ENCODE results near the gene PPP2R5D.
"Not testable (repeated sequence)": the region's sequence is repeated elsewhere in the genome, so short reads cannot be mapped to it uniquely, and the experiment has no call there.

PPP2R5D gene

GRCh38 chr6:43033496-43034189, 49.3 kb downstream of the PPP2R5D start:
- DNase-seq, result no peak

DNA sequence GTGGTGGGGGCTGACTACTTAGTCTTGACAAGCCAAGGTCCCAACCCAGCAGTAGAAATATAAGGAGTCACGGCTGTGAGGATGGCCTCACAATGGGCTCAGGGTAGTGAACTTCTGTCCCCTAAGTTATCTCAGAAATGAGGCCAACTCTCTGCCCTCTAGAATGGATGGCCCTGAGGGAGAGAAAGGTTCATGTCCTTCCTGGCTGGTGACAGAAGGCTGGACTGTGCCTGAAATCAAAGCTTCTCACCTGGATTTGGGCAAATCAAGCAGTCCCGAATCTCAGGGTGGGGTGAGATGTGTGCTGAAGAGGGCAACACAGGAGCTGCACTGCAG, 49.8 kb downstream of the PPP2R5D start:
- DNase-seq, result no peak

- DNase-seq, result no peak
Measured at GRCh38 chr6:43035495-43036194, 51.3 kb downstream of the PPP2R5D start.

DNA sequence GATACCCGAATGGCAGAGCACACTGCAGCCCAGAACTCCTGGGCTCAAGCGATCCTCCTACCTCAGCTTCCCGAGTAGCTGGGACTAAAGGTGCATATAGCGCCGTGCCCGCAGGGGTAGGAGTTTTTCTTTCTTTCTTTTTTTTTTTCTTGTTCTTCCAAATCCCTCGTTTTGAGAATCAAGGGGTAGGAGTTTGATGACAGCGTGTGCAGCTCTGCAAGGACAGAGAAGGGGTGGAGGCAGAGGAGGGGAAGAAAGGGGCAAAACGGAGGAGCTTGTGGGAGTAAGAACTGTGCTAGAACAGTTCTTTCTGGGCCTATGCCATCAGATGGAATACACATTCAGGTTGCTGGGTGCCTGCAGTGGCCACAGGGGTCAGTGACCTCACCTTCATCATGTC, 52.3 kb downstream of the PPP2R5D start:
- DNase-seq, result no peak

- no peak for DNase-seq
Measured at GRCh38 chr6:43037197-43037596, 52.8 kb downstream of the PPP2R5D start.

DNA sequence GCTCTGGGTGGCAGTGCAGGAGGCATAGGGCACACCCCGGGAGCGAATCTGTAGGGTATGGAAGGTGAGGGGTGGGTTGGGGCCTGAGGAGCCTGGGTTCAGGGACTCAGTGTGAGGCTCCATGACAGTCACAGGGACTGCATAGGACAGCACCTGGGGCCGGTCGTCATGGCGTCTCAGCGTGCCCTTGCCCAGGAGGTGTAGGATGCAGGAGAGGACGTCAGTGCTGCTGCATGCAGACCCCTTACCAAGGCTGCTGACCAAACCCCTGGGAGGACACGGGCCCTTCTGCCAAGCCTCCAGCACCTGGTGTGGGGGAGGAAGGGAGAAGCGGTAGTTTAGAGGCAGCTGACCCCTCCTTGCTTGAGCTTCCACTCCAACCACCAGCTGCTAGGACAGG, 53.3 kb downstream of the PPP2R5D start:
- DNase-seq, result no peak

- DNase-seq, result no peak
Measured at GRCh38 chr6:43038727-43039126, 54.4 kb downstream of the PPP2R5D start.

DNA sequence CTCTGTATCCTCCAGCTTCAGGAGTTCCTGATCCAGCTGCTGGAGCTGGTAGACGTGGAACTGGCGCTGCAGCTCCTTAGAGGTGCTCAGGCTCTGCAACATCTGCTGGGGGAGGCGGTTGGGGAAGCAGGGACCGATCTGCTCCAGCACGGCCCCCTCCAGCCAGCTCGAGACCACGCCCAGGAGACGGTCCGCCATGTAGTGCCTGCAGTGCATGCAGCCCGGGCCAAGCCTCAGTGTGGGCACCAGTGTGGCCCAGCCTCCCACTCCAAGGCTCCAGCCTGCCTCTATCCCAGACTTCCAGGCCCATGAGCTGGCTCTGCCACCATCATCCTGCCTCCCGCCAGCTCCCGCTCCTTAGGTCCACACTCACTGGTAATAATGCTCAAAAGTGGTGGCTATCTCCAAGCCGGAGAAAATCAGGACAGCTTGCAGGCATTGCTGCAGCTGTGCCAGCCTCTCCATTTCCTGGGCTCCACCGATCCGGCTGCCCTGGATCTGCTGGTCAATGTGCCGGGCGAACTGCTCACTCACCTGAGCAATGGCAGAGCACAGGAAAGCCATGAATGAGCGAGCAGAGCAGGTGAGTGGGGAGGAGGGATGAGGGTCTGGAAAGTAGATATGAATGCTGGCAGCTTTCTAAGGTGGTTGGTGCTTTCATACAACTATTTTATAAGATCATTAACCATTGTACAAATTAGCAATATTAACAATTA, 56.3 kb downstream of the PPP2R5D start:
- DNase-seq, result no peak

GRCh38 chr6:43041475-43041874, 57.1 kb downstream of the PPP2R5D start:
- not testable (repeated sequence) for DNase-seq

- DNase-seq, result no peak
Measured at GRCh38 chr6:43043310-43043709, 58.9 kb downstream of the PPP2R5D start.

DNA sequence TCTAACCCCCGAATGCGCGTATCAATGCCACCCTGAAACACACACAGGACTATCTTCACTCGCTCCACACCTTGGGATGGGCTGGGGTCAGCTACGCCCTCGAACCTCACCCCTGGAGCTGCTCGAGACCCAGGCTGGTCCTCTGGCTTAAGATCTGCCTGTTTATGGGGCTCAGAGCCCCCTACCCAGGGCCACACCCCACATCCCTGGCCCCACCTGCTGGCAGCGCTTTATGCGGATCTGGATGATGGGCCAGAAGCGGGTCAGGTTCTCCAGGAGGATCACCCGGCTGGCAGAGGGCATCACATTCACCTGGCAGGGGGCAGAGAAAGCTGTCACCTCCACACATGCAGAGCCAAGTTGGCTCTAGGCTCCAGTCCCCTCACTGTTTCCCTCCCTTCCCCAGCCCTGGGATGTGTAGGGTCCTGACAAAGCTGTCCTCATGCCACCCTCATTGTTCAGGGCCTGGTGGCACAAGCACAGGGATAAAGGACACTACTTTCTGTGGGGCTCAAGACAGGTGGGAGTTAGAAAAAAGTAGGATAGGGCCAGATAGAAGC, 61.1 kb downstream of the PPP2R5D start:
- DNase-seq, result no peak

DNA sequence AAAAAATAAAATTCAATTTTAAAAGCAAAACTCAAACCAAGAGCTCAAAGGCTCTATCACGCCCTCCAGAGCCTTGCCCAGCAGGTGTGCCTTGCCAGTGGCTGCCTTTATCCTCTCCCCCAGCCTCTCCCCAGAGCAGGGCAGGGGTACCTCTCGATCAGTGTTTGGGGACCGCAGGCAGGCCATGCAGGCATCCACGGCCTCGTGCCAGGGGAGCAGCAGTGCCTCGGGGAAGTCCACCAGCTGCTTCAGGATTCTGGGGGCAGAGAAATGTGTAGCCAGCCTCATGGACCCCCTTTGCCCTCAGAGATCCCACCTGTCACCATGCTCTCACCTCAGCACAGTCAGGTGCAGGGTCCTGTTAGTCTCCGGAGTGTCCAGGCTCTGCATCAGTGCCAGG, 63.6 kb downstream of the PPP2R5D start:
- no peak for DNase-seq

- DNase-seq, result no peak
Measured at GRCh38 chr6:43050981-43051380, 66.6 kb downstream of the PPP2R5D start.

DNA sequence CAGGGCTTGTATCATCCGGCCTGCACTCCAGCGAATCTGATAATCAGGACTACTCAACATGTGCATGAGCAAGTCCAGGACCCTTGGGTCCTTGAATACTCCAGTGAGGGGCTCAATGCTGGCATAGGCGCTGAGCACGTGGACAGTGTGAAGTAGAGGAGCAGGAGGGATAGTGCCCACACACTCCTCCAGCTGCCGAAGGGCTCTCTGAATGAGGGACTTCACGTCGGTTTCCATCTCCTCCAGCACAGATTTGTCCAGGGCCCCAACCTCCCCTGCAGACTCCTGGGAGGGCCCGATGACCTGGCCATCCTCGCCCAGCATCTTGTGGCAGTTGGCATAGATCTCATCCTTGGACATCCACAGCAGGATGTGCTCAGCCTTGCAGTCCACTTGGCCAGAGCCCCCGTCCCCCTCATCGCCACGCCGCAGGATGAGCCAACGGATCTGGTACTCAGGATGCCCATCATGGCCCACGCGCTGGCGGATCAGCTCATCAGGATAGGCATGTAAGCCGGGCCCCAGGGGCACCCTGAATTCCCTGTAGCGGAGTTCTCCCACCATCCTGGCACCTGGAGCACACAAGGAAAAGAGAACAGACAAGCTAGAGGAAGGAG, 68.0 kb downstream of the PPP2R5D start:
- no peak for DNase-seq

- DNase-seq, result no peak
Measured at GRCh38 chr6:43052842-43053544, 68.6 kb downstream of the PPP2R5D start.

DNA sequence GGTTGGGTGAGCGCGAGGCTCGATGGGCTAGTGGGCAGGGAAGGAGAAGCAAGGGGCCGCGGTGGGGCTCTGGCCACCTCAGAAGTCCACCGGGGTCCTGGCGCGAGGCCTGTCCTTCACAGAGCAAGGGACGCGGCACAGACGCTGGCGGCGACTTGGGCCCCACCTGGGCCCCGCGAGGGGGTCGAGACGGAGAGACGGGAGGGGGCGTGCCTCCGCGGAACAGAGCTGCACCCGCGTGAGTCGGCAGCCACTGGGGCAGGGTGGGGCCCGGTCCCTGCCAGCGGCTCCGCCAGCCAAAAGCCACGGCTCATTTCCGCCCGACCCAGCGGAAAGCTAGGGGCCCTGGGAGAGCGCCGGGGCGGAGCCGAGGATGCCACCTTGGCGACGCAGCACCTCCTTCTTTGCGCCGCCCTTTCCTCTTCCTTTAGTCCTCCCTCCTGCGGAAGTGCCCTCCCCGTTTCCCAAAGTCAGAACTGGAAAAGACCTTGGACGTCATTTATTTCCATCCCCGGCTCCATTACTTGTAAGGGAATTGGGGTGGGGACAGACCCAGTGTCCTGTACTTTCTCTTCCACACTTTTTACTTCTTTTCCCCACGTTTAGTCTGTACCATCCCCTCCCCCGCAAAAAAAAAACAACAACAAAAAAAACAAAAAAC, 69.3 kb downstream of the PPP2R5D start, which contains the start of gene CUL7:
TSS of gene CUL7 (minus strand) at position 307 of the 661 bp plus-strand sequence. CDS start 1,063 bp downstream, outside the sequence.
- peak; percentile 82 to 92 for DNase-seq

- no peak for DNase-seq
Measured at GRCh38 chr6:43054206-43054943, 70.0 kb downstream of the PPP2R5D start.

- no peak for DNase-seq
Measured at GRCh38 chr6:43055966-43056365, 71.6 kb downstream of the PPP2R5D start.

GRCh38 chr6:43058531-43058930, 74.2 kb downstream of the PPP2R5D start:
- no peak for DNase-seq

- peak; percentile 98 for DNase-seq
Measured at GRCh38 chr6:43059168-43060033, 75.0 kb downstream of the PPP2R5D start, which contains the start of the genes KLC4 and MRPL2. KLC4 (plus strand) TSS chr6:43059631; CDS start chr6:43061336, 1,705 bp downstream. MRPL2 (minus strand) TSS chr6:43059434; CDS start chr6:43059381, 53 bp downstream.
